ENCODE data around the gene TMEM255A. TPM values are rescaled to one million over a fixed set of nuclear protein-coding genes. Genes with fewer than 3 reads are reported as not detected.
A peak's percentile ranks its signal among the peaks of the same experiment; 100 is the strongest.

Gene TMEM255A
- total RNA-seq, 1 donor from 2014 or later = not detected

- DNase-seq (ENCODE audit: low read depth in 2 of 2) = no peak
These were observed 41.8 kb downstream of the TMEM255A start for GRCh38 chrX:120269373-120270035.

GRCh38 chrX:120264341-120264740, 46.9 kb downstream of the TMEM255A start:
- no peak for DNase-seq (ENCODE audit: low read depth in 2 of 2)

GRCh38 chrX:120262859-120263708, 48.2 kb downstream of the TMEM255A start:
- no peak for DNase-seq (ENCODE audit: low read depth in 2 of 2)

DNA sequence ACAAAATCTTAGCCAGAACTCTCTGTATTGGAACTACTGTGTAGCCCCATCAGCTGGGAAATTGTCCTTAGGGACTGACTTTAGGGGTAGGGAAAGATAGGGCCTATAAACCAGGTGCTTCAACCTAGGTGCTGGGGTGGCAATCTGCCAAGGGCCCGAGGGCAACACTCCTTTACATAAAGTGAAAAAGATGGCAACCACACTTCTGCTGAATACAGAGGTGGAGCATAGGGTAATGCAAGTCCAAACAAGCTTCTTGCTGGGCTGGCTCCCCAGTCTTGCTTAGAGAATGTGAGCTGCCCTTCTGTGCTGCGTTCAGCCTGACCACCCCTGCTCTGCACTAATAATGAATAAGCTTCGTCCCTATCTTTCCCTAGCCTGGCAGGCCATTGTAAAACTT, 50.9 kb downstream of the TMEM255A start:
- no peak for DNase-seq (ENCODE audit: low read depth in 2 of 2)

- DNase-seq (ENCODE audit: low read depth in 2 of 2) = no peak
These were observed 57.5 kb downstream of the TMEM255A start for GRCh38 chrX:120253784-120254183.

- DNase-seq (ENCODE audit: low read depth in 2 of 2) = peak; percentile 31 to 32
These were observed 59.7 kb downstream of the TMEM255A start for GRCh38 chrX:120251471-120252011.

DNA sequence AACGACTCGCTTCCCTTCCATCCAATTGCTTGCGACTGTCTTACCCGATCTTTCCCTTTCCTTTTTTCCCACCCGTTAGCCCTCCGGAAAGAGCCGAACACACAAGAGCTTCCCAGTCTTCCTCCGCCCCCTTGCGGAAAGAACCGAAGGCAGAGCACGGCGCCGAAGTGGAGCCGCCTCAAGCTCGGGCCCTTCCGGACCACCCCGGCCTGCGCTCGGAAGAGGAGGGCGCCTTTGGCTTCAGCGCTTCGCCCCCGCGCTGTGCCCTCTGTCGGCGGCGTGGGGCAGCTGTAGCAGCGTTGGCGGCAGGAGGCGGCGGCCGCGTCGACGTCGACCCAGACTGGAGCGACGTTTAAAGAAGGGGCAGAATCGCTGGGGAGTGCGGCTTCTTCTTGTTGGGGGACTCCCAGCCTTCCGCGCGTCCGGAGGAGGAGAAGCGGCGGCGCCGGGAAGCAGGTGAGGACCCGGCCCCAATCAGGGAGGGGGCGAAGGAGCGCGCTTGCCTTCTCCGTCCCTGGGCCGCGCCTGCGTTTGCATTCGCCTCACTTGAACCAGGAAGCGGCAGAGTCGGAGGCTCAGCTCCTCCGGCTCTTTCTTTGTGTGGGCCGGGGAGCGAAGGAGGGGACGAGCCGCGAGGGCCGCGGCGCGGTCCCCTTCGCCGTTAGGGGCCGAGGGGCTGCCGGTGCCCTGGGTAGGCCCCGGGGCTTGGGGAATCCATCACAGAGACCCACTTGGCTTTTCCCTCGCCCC, 60.6 kb downstream of the TMEM255A start, which contains the start of gene ZBTB33:
ZBTB33 (plus strand) TSS at position 291 of the 750 bp plus-strand sequence. CDS start 2,604 bp downstream, outside the sequence.
- DNase-seq (ENCODE audit: low read depth in 2 of 2) = peak; percentile 84 to 95

- peak; percentile 81 to 88 for DNase-seq (ENCODE audit: low read depth in 2 of 2)
These were observed 66.3 kb downstream of the TMEM255A start for GRCh38 chrX:120244735-120245498.

- peak in 1 of 2 donors; percentile 1 for DNase-seq (ENCODE audit: low read depth in 2 of 2)
These were observed 66.9 kb downstream of the TMEM255A start for GRCh38 chrX:120244395-120244734.

GRCh38 chrX:120242813-120243212, 68.4 kb downstream of the TMEM255A start:
- DNase-seq (ENCODE audit: low read depth in 2 of 2) = no peak

DNA sequence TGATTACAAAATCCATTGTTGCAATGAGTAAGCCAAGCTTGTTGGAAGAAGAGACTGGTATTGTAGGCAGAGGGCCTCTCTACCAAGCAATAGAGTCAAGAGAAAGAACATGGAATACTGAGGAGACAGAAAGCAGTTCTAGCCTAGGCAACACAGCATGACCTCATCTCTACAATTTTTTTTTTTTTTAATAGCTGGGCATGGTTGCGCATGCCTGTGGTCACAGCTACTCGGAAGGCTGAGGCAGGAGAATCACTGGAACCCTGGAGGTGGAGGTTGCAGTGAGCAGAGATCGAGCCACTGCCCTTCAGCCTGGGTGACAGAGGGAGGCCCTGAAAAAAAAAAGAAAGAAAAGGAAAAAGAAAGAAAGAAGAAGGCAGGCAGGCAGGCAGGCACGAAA, 72.3 kb downstream of the TMEM255A start:
- DNase-seq (ENCODE audit: low read depth in 2 of 2) = no peak

DNA sequence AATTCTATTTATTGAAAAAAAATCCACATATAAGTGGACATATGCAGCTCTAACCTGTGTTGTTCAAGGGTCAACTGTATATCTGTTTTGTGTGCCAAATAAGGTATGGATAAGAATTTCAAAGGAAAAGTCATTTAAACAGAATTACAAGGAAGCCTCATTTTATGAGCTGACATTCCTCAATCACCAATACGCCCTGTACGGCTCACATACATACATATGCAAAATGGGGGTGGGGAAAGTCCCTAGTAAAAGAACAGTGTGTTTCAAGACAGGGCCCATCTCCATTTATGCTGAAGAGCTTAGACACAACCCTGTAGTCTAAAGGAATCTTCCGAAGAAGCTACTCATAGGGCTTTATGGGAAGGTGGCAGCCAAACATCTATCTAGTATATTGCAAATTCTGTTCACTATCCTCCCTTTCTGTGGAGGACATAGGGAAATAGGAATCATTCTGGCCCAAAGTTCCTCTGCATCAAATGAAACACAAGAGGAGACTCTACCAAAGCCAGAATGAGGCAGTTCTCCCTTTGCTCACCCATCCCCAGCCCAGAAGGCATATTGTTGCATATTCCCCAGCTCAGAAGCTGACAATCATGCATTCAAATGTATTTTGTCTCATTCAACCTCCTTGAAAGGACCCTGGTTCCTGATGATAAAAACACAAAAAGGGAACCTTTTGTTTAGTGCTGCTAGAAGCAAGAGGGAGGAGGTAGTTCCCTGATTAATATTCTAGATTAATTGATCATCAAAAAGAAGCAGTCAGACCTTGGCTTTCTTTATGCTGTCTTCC, 74.4 kb downstream of the TMEM255A start:
- DNase-seq (ENCODE audit: low read depth in 2 of 2) = no peak

GRCh38 chrX:120235284-120235683, 76.0 kb downstream of the TMEM255A start:
- no peak for DNase-seq (ENCODE audit: low read depth in 2 of 2)

GRCh38 chrX:120228187-120228908, 82.9 kb downstream of the TMEM255A start:
- DNase-seq (ENCODE audit: low read depth in 2 of 2) = no peak

- DNase-seq (ENCODE audit: low read depth in 2 of 2) = no peak
These were observed 86.9 kb downstream of the TMEM255A start for GRCh38 chrX:120224388-120224787.

DNA sequence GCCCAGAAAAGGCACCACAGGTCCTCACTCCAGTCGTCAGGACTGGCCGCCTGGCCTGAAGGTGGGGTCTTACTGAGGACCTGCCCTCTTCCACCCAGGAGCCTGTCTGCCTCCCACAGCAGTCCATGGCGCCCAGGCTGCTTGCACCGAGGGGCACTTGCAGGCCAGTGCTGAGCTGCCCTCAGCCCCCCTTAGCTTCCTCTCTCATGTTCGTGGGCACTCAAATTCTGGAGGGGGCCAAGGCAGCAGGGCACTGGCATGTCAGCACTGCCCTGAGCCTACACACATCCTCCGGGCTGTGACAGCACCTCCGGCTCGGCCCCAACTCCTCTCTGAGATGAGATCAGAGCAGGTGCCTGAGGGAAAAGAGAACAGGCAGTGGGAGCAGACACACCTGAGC, 87.9 kb downstream of the TMEM255A start:
- DNase-seq (ENCODE audit: low read depth in 2 of 2) = no peak

- DNase-seq (ENCODE audit: low read depth in 2 of 2) = peak; percentile 66 to 73
These were observed 97.6 kb downstream of the TMEM255A start for GRCh38 chrX:120213438-120214265.
